GM21381 (cell line): ENCODE measurements around the gene PLA2G4D.

Experiments
- ATAC-seq: cut with Tn5 transposase; IDR thresholded peaks from one replicate; pipeline ENCODE4 v1.9.1; 2021; ENCODE audit warnings: mild to moderate bottlenecking, moderate library complexity; ENCODE audit not compliant: unreplicated experiment

PLA2G4D gene

GRCh38 chr15:42094512-42094963 lies at the start of gene PLA2G4D:
TSS of gene PLA2G4D (minus strand) at chr15:42094562. CDS start at chr15:42094459, 103 bp downstream.
- ATAC-seq: no peak

- ATAC-seq: no peak
These were observed 49.0 kb upstream of the PLA2G4D start for GRCh38 chr15:42143356-42143755.

- no peak for ATAC-seq
These were observed 47.7 kb upstream of the PLA2G4D start for GRCh38 chr15:42141795-42142667.

GRCh38 chr15:42141246-42141645 lies 46.9 kb upstream of the PLA2G4D start:
- ATAC-seq: no peak

GRCh38 chr15:42140383-42141070 lies 46.2 kb upstream of the PLA2G4D start:
- ATAC-seq: no peak

GRCh38 chr15:42139596-42139995 lies 45.2 kb upstream of the PLA2G4D start:
- no peak for ATAC-seq

- no peak for ATAC-seq
These were observed 44.6 kb upstream of the PLA2G4D start for GRCh38 chr15:42138968-42139386.

GRCh38 chr15:42138411-42138810 lies 44.0 kb upstream of the PLA2G4D start:
- no peak for ATAC-seq

- ATAC-seq: no peak
These were observed 43.3 kb upstream of the PLA2G4D start for GRCh38 chr15:42137461-42138261.

GRCh38 chr15:42136513-42136912 lies 42.2 kb upstream of the PLA2G4D start:
- ATAC-seq: no peak

- no peak for ATAC-seq
These were observed 41.0 kb upstream of the PLA2G4D start for GRCh38 chr15:42135351-42135750.

GRCh38 chr15:42134617-42135245 lies 40.4 kb upstream of the PLA2G4D start:
- ATAC-seq: no peak

GRCh38 chr15:42133886-42134502 lies 39.6 kb upstream of the PLA2G4D start:
- no peak for ATAC-seq

GRCh38 chr15:42133356-42133755 lies 39.0 kb upstream of the PLA2G4D start:
- no peak for ATAC-seq

- no peak for ATAC-seq
These were observed 37.8 kb upstream of the PLA2G4D start for GRCh38 chr15:42131826-42132806.

- no peak for ATAC-seq
These were observed 36.6 kb upstream of the PLA2G4D start for GRCh38 chr15:42131006-42131405.

- ATAC-seq: no peak
These were observed 36.1 kb upstream of the PLA2G4D start for GRCh38 chr15:42130246-42130986.

- ATAC-seq: no peak
These were observed 35.0 kb upstream of the PLA2G4D start for GRCh38 chr15:42129364-42129763.
